Epithelial cell of prostate (primary cell): Measurements from ENCODE around the gene GRID1.
"Not testable (repeated sequence)": the region's sequence is repeated elsewhere in the genome, so short reads cannot be mapped to it uniquely, and the experiment has no call there.

Source experiments
- DNase-seq: peaks from one replicate; pipeline ENCODE4 v3.0.0-alpha.2; 2011; ENCODE audit warnings: low read depth, low spot score
- H3K27ac ChIP-seq: fragments of 450-650 bp; 2 replicates; pipeline ENCODE4 v1.5.1; 2017; ENCODE audit warnings: mild to moderate bottlenecking

The GRID1 gene

DNA sequence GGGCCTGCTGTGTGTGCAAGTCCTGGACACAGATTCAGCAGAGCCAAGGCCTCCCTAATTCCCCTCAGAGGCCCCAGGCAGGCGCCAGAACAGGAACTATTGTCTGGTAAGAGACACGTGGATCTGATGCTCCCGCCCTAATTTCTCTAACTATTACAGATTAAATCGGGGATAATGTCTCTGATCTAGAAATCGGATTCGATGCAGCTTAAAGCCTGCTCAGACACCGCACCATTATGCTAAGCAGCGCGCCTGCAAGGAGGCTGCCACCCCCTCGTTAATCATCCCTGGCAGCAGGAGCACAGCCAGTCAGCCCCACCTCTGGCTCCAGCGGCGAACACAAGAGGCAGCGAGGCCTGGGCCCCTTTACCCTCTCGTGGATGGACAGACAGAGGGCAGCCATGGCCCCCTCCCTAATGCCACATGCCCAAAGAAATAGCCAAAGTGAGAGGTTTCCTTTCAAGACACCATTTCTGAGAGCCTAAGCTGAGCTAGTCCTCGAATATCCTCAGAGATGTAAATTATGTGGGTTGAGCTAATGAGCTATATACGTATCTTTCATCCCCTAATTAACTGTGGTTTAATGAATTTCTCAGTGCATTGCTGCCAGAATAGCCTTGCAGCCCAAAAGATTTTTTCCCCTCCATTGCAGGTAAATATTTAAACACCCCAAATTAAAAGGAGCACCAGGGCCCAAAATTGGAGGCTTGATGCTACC lies 122.1 kb downstream of the GRID1 start:
- H3K27ac ChIP-seq = no peak overlapping the region
- no peak for DNase-seq

- no peak overlapping the region for H3K27ac ChIP-seq
- no peak for DNase-seq
Observed at GRCh38 chr10:86243651-86244155, 122.9 kb downstream of the GRID1 start.

GRCh38 chr10:86242761-86243160 lies 123.8 kb downstream of the GRID1 start:
- H3K27ac ChIP-seq = no peak overlapping the region
- no peak for DNase-seq

DNA sequence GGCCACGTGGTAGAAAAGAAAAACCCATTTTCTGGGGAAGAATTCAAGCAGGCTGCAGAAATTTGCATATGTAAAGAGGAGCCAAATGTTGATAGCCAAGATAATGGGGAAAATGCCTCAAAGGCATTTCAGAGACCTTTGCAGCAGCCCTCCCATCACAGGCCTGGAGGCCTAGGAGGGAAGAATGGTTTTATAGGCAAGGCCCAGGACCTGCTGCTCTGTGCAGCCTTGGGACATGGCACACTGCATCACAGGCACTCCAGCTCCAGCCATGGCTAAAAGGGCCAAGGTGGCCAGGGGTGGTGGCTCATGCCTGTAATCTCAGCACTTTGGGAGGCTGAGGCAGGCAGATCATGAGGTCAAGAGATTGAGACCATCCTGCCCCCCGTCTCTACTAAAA lies 128.5 kb downstream of the GRID1 start:
- H3K27ac ChIP-seq, DNase-seq: not testable (repeated sequence)

- no peak overlapping the region for H3K27ac ChIP-seq
- no peak for DNase-seq
Observed at GRCh38 chr10:86234541-86235270, 131.9 kb downstream of the GRID1 start.

DNA sequence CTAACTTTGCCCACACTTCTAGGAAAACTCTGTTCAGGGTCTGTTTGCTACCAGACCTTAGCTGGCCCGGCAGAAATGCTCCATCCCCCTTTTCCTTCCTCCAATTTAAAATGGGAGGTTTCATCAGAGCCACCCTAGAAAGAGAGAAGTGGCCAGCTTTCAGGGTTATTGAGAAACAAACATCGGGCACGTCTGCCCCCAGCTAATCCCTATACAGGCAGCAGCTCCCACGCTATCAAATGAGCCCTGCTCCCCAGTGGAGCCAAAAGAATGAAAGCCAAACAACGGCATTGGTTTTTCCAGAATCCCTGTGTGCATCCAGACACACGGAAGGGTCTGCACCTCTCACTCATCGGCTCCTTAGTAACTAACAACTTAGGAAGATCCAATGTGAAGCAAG lies 132.5 kb downstream of the GRID1 start:
- no peak for DNase-seq
- H3K27ac ChIP-seq = no peak overlapping the region

DNA sequence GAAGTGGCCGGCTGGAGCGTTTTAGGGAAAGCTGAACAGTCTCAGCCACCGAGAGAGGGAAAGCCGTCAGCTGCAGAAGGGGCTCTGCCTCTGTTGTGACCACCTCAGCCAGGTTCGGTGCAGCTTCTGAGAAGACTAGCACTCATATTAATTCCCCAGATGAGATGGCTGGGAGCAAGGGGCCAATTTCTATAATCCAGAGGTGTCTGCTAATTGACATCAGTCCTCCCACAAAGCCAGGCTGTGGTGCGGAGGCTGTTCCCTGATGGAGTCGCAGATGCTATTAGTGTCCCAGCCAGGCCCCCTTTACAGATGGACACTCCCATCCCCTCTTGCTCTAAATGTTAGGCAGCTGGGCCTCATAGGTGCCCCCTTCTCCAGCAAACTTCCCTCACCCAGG lies 133.5 kb downstream of the GRID1 start:
- DNase-seq = no peak
- H3K27ac ChIP-seq = no peak overlapping the region

DNA sequence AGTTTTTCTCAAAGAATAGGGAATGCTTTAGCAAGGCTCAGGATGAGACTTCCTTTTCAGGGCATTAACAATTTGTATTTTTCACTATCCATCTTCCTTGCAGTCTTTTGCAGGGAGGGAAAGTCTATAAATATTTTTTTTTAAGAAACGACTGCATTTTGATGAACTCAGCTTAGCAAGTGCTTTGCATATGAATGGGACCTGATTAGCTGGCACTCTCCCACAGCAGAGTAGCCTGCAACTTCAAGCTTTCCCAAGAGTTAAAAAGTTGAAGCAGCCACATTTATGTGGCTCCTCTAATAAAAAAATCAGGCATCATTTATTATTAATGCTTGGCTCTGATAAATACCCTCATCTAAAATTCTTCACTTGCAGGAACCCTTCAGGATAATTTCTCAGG lies 134.0 kb downstream of the GRID1 start:
- no peak overlapping the region for H3K27ac ChIP-seq
- no peak for DNase-seq

DNA sequence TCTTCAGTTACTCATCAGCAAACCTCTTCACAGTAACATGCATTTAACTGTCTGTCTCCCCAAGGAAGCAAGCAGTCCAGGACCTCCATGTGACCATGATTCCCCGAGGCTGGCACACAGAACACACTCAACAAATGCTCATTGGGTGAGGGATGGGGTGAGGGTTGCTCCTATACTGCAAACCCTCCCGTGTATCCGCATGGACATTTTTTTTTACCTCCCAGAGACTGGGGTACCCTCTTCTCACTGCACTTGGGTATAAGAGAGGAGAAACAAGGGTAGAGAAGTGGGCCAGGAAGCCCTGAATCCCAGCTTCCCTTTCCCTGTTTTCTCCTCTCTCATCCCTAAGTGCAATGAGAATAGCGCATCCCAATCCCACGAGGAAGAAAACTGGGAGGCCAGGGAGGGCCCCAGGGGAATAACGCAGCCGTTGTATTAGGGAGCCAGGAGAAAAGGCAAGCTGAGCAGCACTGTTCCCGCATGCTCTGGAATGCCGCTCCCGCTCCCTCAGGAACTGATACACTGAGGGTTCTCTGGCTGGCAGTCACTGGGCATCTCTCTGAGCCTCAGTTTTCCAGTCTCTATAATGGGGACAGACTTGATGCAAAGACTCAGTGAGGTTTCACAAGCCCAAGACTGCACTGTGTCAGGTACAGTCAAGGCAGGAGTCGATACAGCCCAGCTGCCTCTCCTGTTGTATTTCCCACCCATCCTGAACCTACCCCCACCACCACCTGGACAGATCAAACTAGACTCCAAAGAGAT lies 134.6 kb downstream of the GRID1 start:
- no peak overlapping the region for H3K27ac ChIP-seq
- no peak for DNase-seq

GRCh38 chr10:86230557-86231180 lies 135.9 kb downstream of the GRID1 start:
- no peak overlapping the region for H3K27ac ChIP-seq
- DNase-seq = no peak

DNA sequence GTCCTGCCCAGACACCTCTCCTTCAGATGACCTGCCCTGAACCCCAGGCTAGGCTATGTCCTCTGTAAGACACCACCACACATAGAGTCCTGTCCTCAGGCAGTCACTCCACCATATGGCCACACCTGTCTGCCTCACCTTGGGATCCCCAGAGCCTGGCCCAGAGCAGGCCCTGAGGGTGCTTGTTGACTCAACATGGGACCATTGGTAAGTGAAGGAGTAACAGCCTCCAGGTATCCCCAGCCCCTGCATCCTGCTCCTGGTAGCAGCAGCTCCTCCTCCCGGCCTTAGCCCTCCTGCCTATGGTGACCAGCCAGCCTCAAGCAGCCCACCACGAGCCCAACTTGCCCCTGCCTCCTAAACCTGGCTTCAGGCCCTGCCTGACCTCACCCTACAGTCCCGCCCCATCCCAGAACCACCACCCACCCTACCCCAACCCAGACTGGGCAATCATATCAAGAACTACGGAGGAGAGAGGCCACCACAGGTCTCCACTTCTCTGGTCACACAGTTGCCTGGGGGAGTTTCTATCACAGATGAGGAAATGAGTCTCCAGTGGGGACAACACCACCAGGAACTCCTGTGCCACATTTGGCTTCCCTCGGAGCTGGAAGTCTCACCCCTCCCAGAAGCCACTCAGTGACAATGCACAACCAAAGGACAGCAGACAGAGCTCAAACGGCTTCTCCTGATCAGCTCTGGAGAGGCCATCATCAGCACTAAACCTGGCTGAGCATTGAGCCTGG lies 136.6 kb downstream of the GRID1 start:
- H3K27ac ChIP-seq = no peak overlapping the region
- DNase-seq = no peak

GRCh38 chr10:86229376-86229775 lies 137.2 kb downstream of the GRID1 start:
- no peak overlapping the region for H3K27ac ChIP-seq
- DNase-seq = no peak

- no peak overlapping the region for H3K27ac ChIP-seq
- DNase-seq = no peak
Observed at GRCh38 chr10:86227501-86228258, 138.9 kb downstream of the GRID1 start.

DNA sequence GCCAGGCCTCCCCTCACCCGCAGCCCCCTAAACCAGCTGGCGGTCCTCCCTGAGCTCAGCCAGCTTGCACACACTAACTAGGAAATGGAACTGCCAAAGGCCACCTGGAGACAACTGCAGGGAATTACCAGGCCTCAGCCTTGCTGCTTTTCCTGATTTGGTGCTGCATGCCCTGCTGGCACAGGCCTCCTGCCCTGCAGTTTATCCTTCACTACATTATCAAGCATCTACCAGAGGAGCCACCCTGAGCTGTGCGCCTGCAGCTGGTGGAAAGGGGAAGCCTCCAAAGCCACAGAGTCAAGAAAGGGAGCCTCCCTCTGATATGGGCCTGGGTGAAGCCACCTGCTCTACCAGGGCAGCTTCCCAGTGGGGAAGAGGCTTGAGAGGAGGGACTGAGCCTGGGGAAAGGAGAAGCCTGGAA lies 139.8 kb downstream of the GRID1 start:
- H3K27ac ChIP-seq = no peak overlapping the region
- no peak for DNase-seq

DNA sequence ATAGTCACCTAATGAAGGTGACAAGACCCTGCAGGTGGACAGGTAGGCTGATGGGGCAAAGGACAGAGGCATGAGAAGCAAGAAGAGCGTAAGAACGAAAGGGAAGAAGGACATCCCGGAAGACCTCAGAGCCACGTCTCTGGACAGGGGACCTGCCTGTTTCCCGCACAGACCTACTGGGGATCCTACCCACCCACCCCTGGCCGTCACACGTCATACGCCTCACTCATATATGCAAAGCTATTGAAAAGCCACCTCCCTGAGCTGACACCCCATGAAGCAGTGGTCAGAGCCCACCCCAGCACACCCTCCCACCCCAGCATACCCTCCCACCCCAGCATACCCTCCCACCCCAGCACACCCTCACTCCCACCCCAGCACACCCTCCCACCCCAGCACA lies 140.6 kb downstream of the GRID1 start:
- H3K27ac ChIP-seq = no peak overlapping the region
- no peak for DNase-seq

- DNase-seq = peak; percentile 43
Observed at GRCh38 chr10:86225103-86225782, 141.4 kb downstream of the GRID1 start.

GRCh38 chr10:86224354-86225102 lies 142.1 kb downstream of the GRID1 start:
- H3K27ac ChIP-seq = no peak overlapping the region
- no peak for DNase-seq

More at GRCh38 chr10:86225103-86225782, 141.4 kb downstream of the GRID1 start:
- H3K27ac ChIP-seq = no peak overlapping the region

GRCh38 chr10:86223256-86223655 lies 143.3 kb downstream of the GRID1 start:
- no peak overlapping the region for H3K27ac ChIP-seq
- no peak for DNase-seq
